ENCODE data around the gene KRT6C.

The KRT6C gene

DNA sequence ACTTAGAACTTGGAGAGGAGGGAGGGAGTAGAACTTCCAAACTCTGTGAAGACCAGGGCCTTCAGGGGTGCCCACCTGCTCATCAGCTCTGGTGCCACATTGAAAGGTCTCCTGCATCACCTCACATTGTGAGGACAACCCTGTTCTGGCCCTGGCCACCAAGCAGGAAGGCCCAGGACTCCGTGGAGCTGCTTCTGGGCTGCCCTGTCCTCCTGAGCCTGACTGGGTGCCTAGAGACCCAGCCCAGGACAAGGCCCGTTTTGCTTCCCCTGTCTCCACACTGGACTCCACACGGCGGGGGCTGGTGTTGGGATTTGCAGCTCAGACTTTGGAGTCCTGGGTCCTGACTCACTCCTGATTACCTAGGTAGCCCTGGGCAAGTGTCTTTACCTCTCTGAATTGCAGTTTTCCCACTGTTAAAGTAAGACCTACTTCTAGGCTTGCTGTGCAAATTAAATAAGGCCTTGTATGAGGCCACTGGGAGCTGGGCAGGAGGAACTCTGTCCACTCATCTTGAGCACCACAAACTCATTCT is 55.0 kb downstream of the KRT6C start:
- Histone ChIP-seq H3K4me3 (ENCODE audit: insufficient read depth, low read length, poor library complexity, severe bottlenecking) (no peak overlapping the region), H3K9me2 (replicated peaks; ENCODE audit: insufficient read depth, low read length) (no peaks in the 10 kb centered on the region), H3F3A (ENCODE audit: insufficient read depth) (no peaks in the 10 kb centered on the region), H3K4me2 (ENCODE audit: low read depth, low read length, poor library complexity, severe bottlenecking) (no peak overlapping the region), H3K9ac (ENCODE audit: low read length) (no peak overlapping the region), H3K27me3 (ENCODE audit: low read length) (no peaks in the 10 kb centered on the region), H4K20me1 (ENCODE audit: low read depth, low read length) (no peaks in the 10 kb centered on the region), H3K36me3 (ENCODE audit: low read length) (no peaks in the 10 kb centered on the region), H3K79me2 (ENCODE audit: insufficient read depth, low read length) (no peaks in the 10 kb centered on the region), H3K9me3 (ENCODE audit: insufficient read depth, low read length) (no peaks in the 10 kb centered on the region), H3K27ac (ENCODE audit: low read depth, low read length) (no peak overlapping the region), H2AFZ (ENCODE audit: low read depth, low read length, severe bottlenecking) (no peak overlapping the region)
- TF ChIP-seq, protein P1, sequence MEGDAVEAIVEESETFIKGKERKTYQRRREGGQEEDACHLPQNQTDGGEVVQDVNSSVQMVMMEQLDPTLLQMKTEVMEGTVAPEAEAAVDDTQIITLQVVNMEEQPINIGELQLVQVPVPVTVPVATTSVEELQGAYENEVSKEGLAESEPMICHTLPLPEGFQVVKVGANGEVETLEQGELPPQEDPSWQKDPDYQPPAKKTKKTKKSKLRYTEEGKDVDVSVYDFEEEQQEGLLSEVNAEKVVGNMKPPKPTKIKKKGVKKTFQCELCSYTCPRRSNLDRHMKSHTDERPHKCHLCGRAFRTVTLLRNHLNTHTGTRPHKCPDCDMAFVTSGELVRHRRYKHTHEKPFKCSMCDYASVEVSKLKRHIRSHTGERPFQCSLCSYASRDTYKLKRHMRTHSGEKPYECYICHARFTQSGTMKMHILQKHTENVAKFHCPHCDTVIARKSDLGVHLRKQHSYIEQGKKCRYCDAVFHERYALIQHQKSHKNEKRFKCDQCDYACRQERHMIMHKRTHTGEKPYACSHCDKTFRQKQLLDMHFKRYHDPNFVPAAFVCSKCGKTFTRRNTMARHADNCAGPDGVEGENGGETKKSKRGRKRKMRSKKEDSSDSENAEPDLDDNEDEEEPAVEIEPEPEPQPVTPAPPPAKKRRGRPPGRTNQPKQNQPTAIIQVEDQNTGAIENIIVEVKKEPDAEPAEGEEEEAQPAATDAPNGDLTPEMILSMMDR (IDR thresholded peaks at IDR 0.05; ENCODE audit: insufficient read depth, low read length, poor library complexity, severe bottlenecking), result no peak
- TF ChIP-seq EZH2phosphoT487 (conservative IDR thresholded peaks at IDR 0.05; ENCODE audit: low read length), result no peak
